ENCODE results near the gene GIT1. TPM values are rescaled to one million over a fixed set of nuclear protein-coding genes. Genes with fewer than 3 reads are reported as not detected.
A peak's percentile ranks its signal among the peaks of the same experiment; 100 is the strongest.

The GIT1 gene
- total and polyA plus RNA-seq, 2 donors: 14.1 to 33.7 TPM

- no peaks in the 10 kb centered on the region for H3K9me3 ChIP-seq (ENCODE audit: control insufficient read depth in 2 of 2, insufficient read depth in 1 of 2, low read length in 1 of 2)
- peaks cover 0 to 1% of the 10 kb centered on the region in 2 donors for H3K27me3 ChIP-seq (ENCODE audit: control insufficient read depth in 2 of 2, insufficient read depth in 1 of 2, low read length in 1 of 2)
- DNase-seq (ENCODE audit: low read depth in 6 of 9, low spot score in 9 of 9): peak in 1 of 9 donors; percentile 76
- peaks cover 4 to 23% of the 10 kb centered on the region in 2 donors for H3K4me1 ChIP-seq (ENCODE audit: control insufficient read depth in 2 of 2, insufficient read depth in 2 of 2, low read length in 2 of 2)
- H3K4me3 ChIP-seq (ENCODE audit: low read length in 2 of 2): no peak overlapping the region
- 68% methylated on average over 62 of the region's 62 CpGs for WGBS
- H3K36me3 ChIP-seq (ENCODE audit: control insufficient read depth in 2 of 2, insufficient read depth in 2 of 2, low read length in 1 of 2): peaks cover 50 to 53% of the 10 kb centered on the region in 2 donors
- no peak overlapping the region for H3K27ac ChIP-seq (ENCODE audit: low read depth in 1 of 2, low read length in 1 of 2)
Observed at GRCh38 chr17:29572691-29573557, 16.5 kb downstream of the GIT1 start.

GRCh38 chr17:29571883-29572681, 17.4 kb downstream of the GIT1 start:
- peaks cover 0 to 10% of the 10 kb centered on the region in 2 donors for H3K27me3 ChIP-seq (ENCODE audit: control insufficient read depth in 2 of 2, insufficient read depth in 1 of 2, low read length in 1 of 2)
- no peak overlapping the region for H3K27ac ChIP-seq (ENCODE audit: low read depth in 1 of 2, low read length in 1 of 2)
- no peak for DNase-seq (ENCODE audit: low read depth in 6 of 9, low spot score in 9 of 9)
- no peaks in the 10 kb centered on the region for H3K9me3 ChIP-seq (ENCODE audit: control insufficient read depth in 2 of 2, insufficient read depth in 1 of 2, low read length in 1 of 2)
- H3K4me3 ChIP-seq (ENCODE audit: low read length in 2 of 2): no peak overlapping the region
- WGBS: 89% methylated on average over 30 of the region's 30 CpGs
- peaks cover 8 to 28% of the 10 kb centered on the region in 2 donors for H3K4me1 ChIP-seq (ENCODE audit: control insufficient read depth in 2 of 2, insufficient read depth in 2 of 2, low read length in 2 of 2)
- peaks cover 42 to 44% of the 10 kb centered on the region in 2 donors for H3K36me3 ChIP-seq (ENCODE audit: control insufficient read depth in 2 of 2, insufficient read depth in 2 of 2, low read length in 1 of 2)

GRCh38 chr17:29571486-29571882, 18.0 kb downstream of the GIT1 start:
- WGBS: 97% methylated on average over 6 of the region's 6 CpGs
- Histone ChIP-seq H3K9me3 (ENCODE audit: control insufficient read depth in 2 of 2, insufficient read depth in 1 of 2, low read length in 1 of 2) (no peaks in the 10 kb centered on the region), H3K36me3 (ENCODE audit: control insufficient read depth in 2 of 2, insufficient read depth in 2 of 2, low read length in 1 of 2) (peaks cover 36 to 39% of the 10 kb centered on the region in 2 donors), H3K27me3 (ENCODE audit: control insufficient read depth in 2 of 2, insufficient read depth in 1 of 2, low read length in 1 of 2) (peaks cover 3 to 15% of the 10 kb centered on the region in 2 donors), H3K4me3 (ENCODE audit: low read length in 2 of 2) (no peak overlapping the region), H3K4me1 (ENCODE audit: control insufficient read depth in 2 of 2, insufficient read depth in 2 of 2, low read length in 2 of 2) (peaks cover 9 to 28% of the 10 kb centered on the region in 2 donors), H3K27ac (ENCODE audit: low read depth in 1 of 2, low read length in 1 of 2) (no peak overlapping the region)
- DNase-seq (ENCODE audit: low read depth in 6 of 9, low spot score in 9 of 9): no peak

GRCh38 chr17:29570521-29570920, 18.9 kb downstream of the GIT1 start:
- peaks cover 18 to 38% of the 10 kb centered on the region in 2 donors for H3K4me1 ChIP-seq (ENCODE audit: control insufficient read depth in 2 of 2, insufficient read depth in 2 of 2, low read length in 2 of 2)
- WGBS: 98% methylated on average over 7 of the region's 7 CpGs
- no peak overlapping the region for H3K4me3 ChIP-seq (ENCODE audit: low read length in 2 of 2)
- peaks cover 26 to 29% of the 10 kb centered on the region in 2 donors for H3K36me3 ChIP-seq (ENCODE audit: control insufficient read depth in 2 of 2, insufficient read depth in 2 of 2, low read length in 1 of 2)
- DNase-seq (ENCODE audit: low read depth in 6 of 9, low spot score in 9 of 9): no peak
- peaks cover 12 to 24% of the 10 kb centered on the region in 2 donors for H3K27me3 ChIP-seq (ENCODE audit: control insufficient read depth in 2 of 2, insufficient read depth in 1 of 2, low read length in 1 of 2)
- H3K27ac ChIP-seq (ENCODE audit: low read depth in 1 of 2, low read length in 1 of 2): no peak overlapping the region
- no peaks in the 10 kb centered on the region for H3K9me3 ChIP-seq (ENCODE audit: control insufficient read depth in 2 of 2, insufficient read depth in 1 of 2, low read length in 1 of 2)

- H3K4me1 ChIP-seq (ENCODE audit: control insufficient read depth in 2 of 2, insufficient read depth in 2 of 2, low read length in 2 of 2): peaks cover 18 to 43% of the 10 kb centered on the region in 2 donors
- peaks cover 16 to 18% of the 10 kb centered on the region in 2 donors for H3K36me3 ChIP-seq (ENCODE audit: control insufficient read depth in 2 of 2, insufficient read depth in 2 of 2, low read length in 1 of 2)
- H3K27me3 ChIP-seq (ENCODE audit: control insufficient read depth in 2 of 2, insufficient read depth in 1 of 2, low read length in 1 of 2): peaks cover 12 to 35% of the 10 kb centered on the region in 2 donors
- whole genome bisulfite sequencing: 69% methylated on average over 14 of the region's 14 CpGs
- no peaks in the 10 kb centered on the region for H3K9me3 ChIP-seq (ENCODE audit: control insufficient read depth in 2 of 2, insufficient read depth in 1 of 2, low read length in 1 of 2)
- no peak for DNase-seq (ENCODE audit: low read depth in 6 of 9, low spot score in 9 of 9)
- no peak overlapping the region for H3K27ac ChIP-seq (ENCODE audit: low read depth in 1 of 2, low read length in 1 of 2)
- H3K4me3 ChIP-seq (ENCODE audit: low read length in 2 of 2): peak overlapping the region; percentile 55 to 74
Observed at GRCh38 chr17:29569245-29569950, 20.1 kb downstream of the GIT1 start.

GRCh38 chr17:29568331-29569244, 20.9 kb downstream of the GIT1 start, which contains the start of gene TP53I13:
TSS of gene TP53I13 (plus strand) at chr17:29568701. CDS start at chr17:29568759, 58 bp downstream.
- H3K27ac ChIP-seq (ENCODE audit: low read depth in 1 of 2, low read length in 1 of 2): peak within 1 kb of the TSS; percentile 78 to 90
- H3K4me1 ChIP-seq (ENCODE audit: control insufficient read depth in 2 of 2, insufficient read depth in 2 of 2, low read length in 2 of 2): peaks cover 18 to 50% of the 10 kb centered on the region in 2 donors
- peaks cover 12 to 35% of the 10 kb centered on the region in 2 donors for H3K27me3 ChIP-seq (ENCODE audit: control insufficient read depth in 2 of 2, insufficient read depth in 1 of 2, low read length in 1 of 2)
- H3K36me3 ChIP-seq (ENCODE audit: control insufficient read depth in 2 of 2, insufficient read depth in 2 of 2, low read length in 1 of 2): peaks cover 8 to 10% of the 10 kb centered on the region in 2 donors
- peak within 1 kb of the TSS; percentile 55 to 74 for H3K4me3 ChIP-seq (ENCODE audit: low read length in 2 of 2)
- DNase-seq (ENCODE audit: low read depth in 6 of 9, low spot score in 9 of 9): peak; percentile 69 to 95 (median 87)
- under 1% methylated on average over 85 of the region's 85 CpGs for WGBS
- no peaks in the 10 kb centered on the region for H3K9me3 ChIP-seq (ENCODE audit: control insufficient read depth in 2 of 2, insufficient read depth in 1 of 2, low read length in 1 of 2)

GRCh38 chr17:29567554-29568330, 21.7 kb downstream of the GIT1 start:
- H3K4me1 ChIP-seq (ENCODE audit: control insufficient read depth in 2 of 2, insufficient read depth in 2 of 2, low read length in 2 of 2): peaks cover 18 to 45% of the 10 kb centered on the region in 2 donors
- peak overlapping the region; percentile 74 to 90 for H3K27ac ChIP-seq (ENCODE audit: low read depth in 1 of 2, low read length in 1 of 2)
- DNase-seq (ENCODE audit: low read depth in 6 of 9, low spot score in 9 of 9): peak in 2 of 9 donors; percentile 48 to 77
- peaks cover 2 to 6% of the 10 kb centered on the region in 2 donors for H3K36me3 ChIP-seq (ENCODE audit: control insufficient read depth in 2 of 2, insufficient read depth in 2 of 2, low read length in 1 of 2)
- H3K9me3 ChIP-seq (ENCODE audit: control insufficient read depth in 2 of 2, insufficient read depth in 1 of 2, low read length in 1 of 2): no peaks in the 10 kb centered on the region
- H3K4me3 ChIP-seq (ENCODE audit: low read length in 2 of 2): peak overlapping the region; percentile 55 to 74
- H3K27me3 ChIP-seq (ENCODE audit: control insufficient read depth in 2 of 2, insufficient read depth in 1 of 2, low read length in 1 of 2): peaks cover 12 to 35% of the 10 kb centered on the region in 2 donors
- under 1% methylated on average over 63 of the region's 63 CpGs for WGBS
